Measurements from ENCODE around the gene ENTPD1.
"Not testable (repeated sequence)": the region's sequence is repeated elsewhere in the genome, so short reads cannot be mapped to it uniquely, and the experiment has no call there.

Gene ENTPD1

GRCh38 chr10:95756041-95756761, at the start of gene ENTPD1:
ENTPD1 (plus strand) TSS chr10:95756163; CDS start chr10:95756240, 77 bp downstream.
- DNase-seq = no peak

GRCh38 chr10:95706573-95706972, 49.4 kb upstream of the ENTPD1 start:
- DNase-seq = no peak

GRCh38 chr10:95706990-95707389, 49.0 kb upstream of the ENTPD1 start:
- no peak for DNase-seq

GRCh38 chr10:95711492-95711891, 44.5 kb upstream of the ENTPD1 start:
- DNase-seq = no peak

GRCh38 chr10:95716466-95716865, 39.5 kb upstream of the ENTPD1 start:
- DNase-seq = no peak

- no peak for DNase-seq
Measured at GRCh38 chr10:95716866-95717265, 39.1 kb upstream of the ENTPD1 start.

- DNase-seq = not testable (repeated sequence)
Measured at GRCh38 chr10:95720745-95721144, 35.2 kb upstream of the ENTPD1 start.

GRCh38 chr10:95722496-95722895, 33.5 kb upstream of the ENTPD1 start:
- DNase-seq = not testable (repeated sequence)

- no peak for DNase-seq
Measured at GRCh38 chr10:95728526-95728925, 27.4 kb upstream of the ENTPD1 start.

GRCh38 chr10:95729323-95730055, 26.5 kb upstream of the ENTPD1 start:
- no peak for DNase-seq

- no peak for DNase-seq
Measured at GRCh38 chr10:95730233-95730632, 25.7 kb upstream of the ENTPD1 start.

GRCh38 chr10:95732907-95733306, 23.1 kb upstream of the ENTPD1 start:
- DNase-seq = not testable (repeated sequence)

- no peak for DNase-seq
Measured at GRCh38 chr10:95739056-95739455, 16.9 kb upstream of the ENTPD1 start.

GRCh38 chr10:95741807-95742467, 14.0 kb upstream of the ENTPD1 start:
- no peak for DNase-seq

GRCh38 chr10:95742485-95742884, 13.5 kb upstream of the ENTPD1 start:
- DNase-seq = no peak

- no peak for DNase-seq
Measured at GRCh38 chr10:95742962-95743535, 12.9 kb upstream of the ENTPD1 start.

GRCh38 chr10:95745501-95745900, 10.5 kb upstream of the ENTPD1 start:
- no peak for DNase-seq

- no peak for DNase-seq
Measured at GRCh38 chr10:95748349-95748748, 7.6 kb upstream of the ENTPD1 start.

- no peak for DNase-seq
Measured at GRCh38 chr10:95755511-95756004, 405 bp upstream of the ENTPD1 start.

- no peak for DNase-seq
Measured at GRCh38 chr10:95756809-95757684, 1.1 kb downstream of the ENTPD1 start.

GRCh38 chr10:95758351-95759025, 2.5 kb downstream of the ENTPD1 start:
- DNase-seq = no peak
